Upper lobe of left lung (tissue), 4 donors: ENCODE data around the gene DAO.

Source experiments
- CTCF ChIP-seq, 6 experiments: fragments of 450-650 bp in 4 of 6; fragments of 200-600 bp in 2 of 6; sonication (generic) in 2 of 6; IDR thresholded peaks; one replicate each; pipeline ENCODE4 v1.5.1; 2016 to 2019; ENCODE audit warnings: antibody characterized with exemption in 6 of 6
- EP300 ChIP-seq, 4 donors: sonication (generic); formaldehyde crosslinking; IDR thresholded peaks; one replicate each; pipeline ENCODE4 v1.5.1; 2017; ENCODE audit warnings: antibody characterized with exemption in 4 of 4, control low read depth in 2 of 4
- POLR2A ChIP-seq, 4 donors: fragments of 450-650 bp; IDR thresholded peaks; one replicate each; pipeline ENCODE4 v1.5.1; 2016 to 2017; ENCODE audit warnings: antibody characterized with exemption in 4 of 4, mild to moderate bottlenecking in 2 of 4
- POLR2AphosphoS5 ChIP-seq, 2 donors: sonication (generic); formaldehyde crosslinking; IDR thresholded peaks; one replicate each; pipeline ENCODE4 v1.5.1; 2017; ENCODE audit warnings: antibody characterized with exemption in 2 of 2

GRCh38 chr12:108921946-108922345 lies 42.1 kb downstream of the DAO start:
- no peak for TF ChIP-seq CTCF (IDR thresholded peaks at IDR 0.05)
- no peak for TF ChIP-seq POLR2A (IDR thresholded peaks at IDR 0.05)
- TF ChIP-seq EP300 (IDR thresholded peaks at IDR 0.05), result no peak
- TF ChIP-seq POLR2AphosphoS5 (IDR thresholded peaks at IDR 0.05), result no peak
